Spleen (tissue), 7 donors: ENCODE results near the gene STARD9.

ENCODE experiments used
- CTCF ChIP-seq, 11 experiments: fragments of 200-600 bp in 7 of 11; fragments of 450-650 bp in 4 of 11; sonication (generic) in 4 of 11; IDR thresholded peaks in 8 of 11; conservative IDR thresholded peaks in 3 of 11; 1 replicate in 7 of 11; 2 replicates in 4 of 11; pipeline versions ENCODE4 v1.4.0 to v1.8.0; 2016 to 2021; ENCODE audit warnings: antibody characterized with exemption in 11 of 11, inconsistent platforms in 4 of 11, mild to moderate bottlenecking in 1 of 11
- POLR2A ChIP-seq, 3 donors: fragments of 450-650 bp; IDR thresholded peaks; one replicate each; pipeline ENCODE4 v1.5.1; 2017; ENCODE audit warnings: antibody characterized with exemption in 3 of 3, mild to moderate bottlenecking in 1 of 3
- POLR2AphosphoS5 ChIP-seq, 3 donors: sonication (generic); formaldehyde crosslinking; IDR thresholded peaks; one replicate each; pipeline ENCODE4 v1.5.1; 2017; ENCODE audit warnings: antibody characterized with exemption in 3 of 3
- donor health status: DM: no; HTN: no; CAD: no; lungs with moderate emphysema.
- donor health status: DM: no; HTN: no; CAD: no.
- donor health status: DM: no; HTN: no; CAD: no.

- TF ChIP-seq CTCF (IDR thresholded peaks at IDR 0.05 in 8 of 11, conservative IDR thresholded peaks at IDR 0.05 in 3 of 11) (no peak), POLR2A (IDR thresholded peaks at IDR 0.05) (no peak), POLR2AphosphoS5 (IDR thresholded peaks at IDR 0.05) (no peak)
Observed at GRCh38 chr15:42595626-42596240, 20.3 kb downstream of the STARD9 start.
